Neural progenitor cell (in vitro differentiated cells): ENCODE data around the gene PATZ1. TPM values are rescaled to one million over a fixed set of nuclear protein-coding genes. Genes with fewer than 3 reads are reported as not detected.
A peak's percentile ranks its signal among the peaks of the same experiment; 100 is the strongest.

Experiments used
- DNase-seq: peaks from one replicate; pipeline ENCODE4 v3.0.0-alpha.2; 2016; ENCODE audit warnings: low spot score
- H2AFZ ChIP-seq: fragments of 200-600 bp; sonication (generic); replicated peaks from 2 replicates; pipeline ENCODE4 v1.6.1; 2016; ENCODE audit warnings: antibody characterized with exemption
- H3F3A ChIP-seq: fragments of 200-600 bp; sonication (generic); 2 replicates; pipeline ENCODE4 v1.6.1; 2016; ENCODE audit warnings: antibody characterized with exemption, low read depth
- H3K27ac ChIP-seq: fragments of 200-600 bp; sonication (generic); 2 replicates; pipeline ENCODE4 v1.5.1; 2016; ENCODE audit warnings: mild to moderate bottlenecking
- H3K27me3 ChIP-seq: fragments of 200-600 bp; sonication (generic); 2 replicates; pipeline ENCODE4 v1.6.1; 2016; ENCODE audit warnings: mild to moderate bottlenecking, moderate library complexity
- H3K36me3 ChIP-seq: fragments of 200-600 bp; sonication (generic); 2 replicates; pipeline ENCODE4 v1.5.1; 2016
- H3K4me1 ChIP-seq: fragments of 200-600 bp; sonication (generic); 2 replicates; pipeline ENCODE4 v1.6.1; 2016; ENCODE audit warnings: mixed run types
- H3K4me2 ChIP-seq: fragments of 200-600 bp; sonication (generic); 2 replicates; pipeline ENCODE4 v1.6.1; 2016
- H3K4me3 ChIP-seq: fragments of 200-600 bp; sonication (generic); 2 replicates; pipeline ENCODE4 v1.5.1; 2016
- H3K79me2 ChIP-seq: fragments of 200-600 bp; sonication (generic); 2 replicates; pipeline ENCODE4 v1.6.1; 2016; ENCODE audit warnings: low read depth
- H3K9ac ChIP-seq: fragments of 200-600 bp; sonication (generic); 2 replicates; pipeline ENCODE4 v1.6.1; 2016
- H3K9me3 ChIP-seq: fragments of 200-600 bp; sonication (generic); 2 replicates; pipeline ENCODE4 v1.5.1; 2016; ENCODE audit warnings: low read depth
- H4K20me1 ChIP-seq: fragments of 200-600 bp; sonication (generic); 2 replicates; pipeline ENCODE4 v1.6.1; 2016; ENCODE audit warnings: low read depth
- H3K27ac Mint-ChIP-seq: 3 replicates; pipeline ENCODE4 v1.8.0; 2021; ENCODE audit warnings: mixed read lengths
- H3K27me3 Mint-ChIP-seq: 2 replicates; pipeline ENCODE4 v1.8.0; 2022; ENCODE audit warnings: low read depth, mild to moderate bottlenecking, inconsistent platforms, moderate library complexity, mixed read lengths; ENCODE audit not compliant: insufficient read depth
- H3K36me3 Mint-ChIP-seq: 3 replicates; pipeline ENCODE4 v1.8.0; 2021; ENCODE audit warnings: mixed read lengths
- H3K4me1 Mint-ChIP-seq: 3 replicates; pipeline ENCODE4 v1.8.0; 2021; ENCODE audit warnings: mixed read lengths
- H3K4me3 Mint-ChIP-seq: 3 replicates; pipeline ENCODE4 v1.8.0; 2021; ENCODE audit warnings: mild to moderate bottlenecking, moderate library complexity, mixed read lengths
- H3K9me3 Mint-ChIP-seq: 3 replicates; pipeline ENCODE4 v1.8.0; 2020; ENCODE audit warnings: mixed read lengths
- CTCF ChIP-seq: fragments of 200-600 bp; sonication (generic); IDR thresholded peaks from 2 replicates; pipeline ENCODE4 v1.5.1; 2017; ENCODE audit warnings: antibody characterized with exemption, mild to moderate bottlenecking
- EZH2 ChIP-seq: fragments of 200-600 bp; sonication (generic); IDR thresholded peaks from 2 replicates; pipeline ENCODE4 v1.6.1; 2017; ENCODE audit warnings: antibody characterized with exemption, mild to moderate bottlenecking, moderate library complexity
- EZH2phosphoT487 ChIP-seq: fragments of 200-600 bp; sonication (generic); IDR thresholded peaks from 2 replicates; pipeline ENCODE4 v1.6.1; 2017; ENCODE audit warnings: antibody characterized with exemption
- total RNA-seq: library from RNA; depleted of rRNA; stranded (reverse); fragments of >200 nt; gene quantifications from 2 replicates; pipeline ENCODE4 v1.2.3, GENCODE V29; 2015; ENCODE audit warnings: low replicate concordance

Gene PATZ1
- total RNA-seq, 1 donor from 2014 or later, result 28.6 TPM

- H2AFZ ChIP-seq, result no peak overlapping the region
- peak overlapping the region; percentile 49 for H3K9ac ChIP-seq
- peaks cover 49% of the 10 kb centered on the region for H4K20me1 ChIP-seq
- Mint-ChIP-seq H3K4me1 (peaks cover 64% of the 10 kb centered on the region), H3K36me3 (peaks cover 18% of the 10 kb centered on the region), H3K27ac (peak overlapping the region; percentile 97), H3K27me3 (peaks cover 8% of the 10 kb centered on the region), H3K4me3 (peak overlapping the region; percentile 88), H3K9me3 (no peaks in the 10 kb centered on the region)
- no peaks in the 10 kb centered on the region for H3K27me3 ChIP-seq
- H3K27ac ChIP-seq, result peak overlapping the region; percentile 95
- no peaks in the 10 kb centered on the region for H3K9me3 ChIP-seq
- peak overlapping the region; percentile 91 for H3K4me2 ChIP-seq
- peaks cover 61% of the 10 kb centered on the region for H3K4me1 ChIP-seq
- peaks cover 43% of the 10 kb centered on the region for H3F3A ChIP-seq
- no peaks in the 10 kb centered on the region for H3K36me3 ChIP-seq
- TF ChIP-seq EZH2phosphoT487, result no peak
- TF ChIP-seq CTCF, result no peak
- no peak for TF ChIP-seq EZH2
- H3K4me3 ChIP-seq, result peak overlapping the region; percentile 71
- peak; percentile 93 for DNase-seq
- H3K79me2 ChIP-seq, result peaks cover 90% of the 10 kb centered on the region
Observed at GRCh38 chr22:31343235-31344191, 2.6 kb downstream of the PATZ1 start.

- H3K36me3 ChIP-seq, result no peaks in the 10 kb centered on the region
- no peak for TF ChIP-seq CTCF
- TF ChIP-seq EZH2, result no peak
- TF ChIP-seq EZH2phosphoT487, result no peak
- H3K36me3 Mint-ChIP-seq, result peaks cover 23% of the 10 kb centered on the region
- peak overlapping the region; percentile 49 for H3K9ac ChIP-seq
- H3K27ac ChIP-seq, result peak overlapping the region; percentile 95
- H3K4me1 Mint-ChIP-seq, result peaks cover 60% of the 10 kb centered on the region
- no peaks in the 10 kb centered on the region for H3K9me3 Mint-ChIP-seq
- DNase-seq, result peak; percentile 47
- peak overlapping the region; percentile 91 for H3K4me2 ChIP-seq
- peaks cover 58% of the 10 kb centered on the region for H4K20me1 ChIP-seq
- H2AFZ ChIP-seq, result no peak overlapping the region
- H3K4me1 ChIP-seq, result peaks cover 61% of the 10 kb centered on the region
- H3K9me3 ChIP-seq, result no peaks in the 10 kb centered on the region
- H3K79me2 ChIP-seq, result peaks cover 90% of the 10 kb centered on the region
- peak overlapping the region; percentile 97 for H3K27ac Mint-ChIP-seq
- H3K27me3 Mint-ChIP-seq, result peaks cover 5% of the 10 kb centered on the region
- H3K4me3 Mint-ChIP-seq, result peak overlapping the region; percentile 88
- H3F3A ChIP-seq, result peaks cover 40% of the 10 kb centered on the region
- H3K4me3 ChIP-seq, result peak overlapping the region; percentile 71
- no peaks in the 10 kb centered on the region for H3K27me3 ChIP-seq
Observed at GRCh38 chr22:31342389-31343140, 3.6 kb downstream of the PATZ1 start.

- Histone ChIP-seq H3K9ac (no peak overlapping the region), H4K20me1 (peaks cover 65% of the 10 kb centered on the region), H3K27me3 (no peaks in the 10 kb centered on the region), H3K4me1 (peaks cover 61% of the 10 kb centered on the region), H3K9me3 (no peaks in the 10 kb centered on the region), H3K4me3 (peak overlapping the region; percentile 71), H3K27ac (peak overlapping the region; percentile 95), H2AFZ (no peak overlapping the region), H3F3A (peaks cover 30% of the 10 kb centered on the region), H3K4me2 (peak overlapping the region; percentile 91), H3K36me3 (no peaks in the 10 kb centered on the region), H3K79me2 (peaks cover 92% of the 10 kb centered on the region)
- Mint-ChIP-seq H3K9me3 (no peaks in the 10 kb centered on the region), H3K27ac (peak overlapping the region; percentile 97), H3K4me1 (peaks cover 59% of the 10 kb centered on the region), H3K27me3 (peaks cover 5% of the 10 kb centered on the region), H3K36me3 (peaks cover 23% of the 10 kb centered on the region), H3K4me3 (peak overlapping the region; percentile 88)
- TF ChIP-seq EZH2, result no peak
- TF ChIP-seq EZH2phosphoT487, result no peak
- no peak for TF ChIP-seq CTCF
- no peak for DNase-seq
Observed at GRCh38 chr22:31341386-31342088, 4.6 kb downstream of the PATZ1 start.
